Gastroesophageal sphincter (tissue), 3 donors: Measurements from ENCODE around the gene CYB561A3.

Experiments used
- POLR2A ChIP-seq, 2 donors: fragments of 450-650 bp; IDR thresholded peaks; one replicate each; pipeline ENCODE4 v1.6.1; 2017; ENCODE audit warnings: antibody characterized with exemption in 2 of 2, mild to moderate bottlenecking in 2 of 2, moderate library complexity in 1 of 2
- TF ChIP-seq, protein P1 (sequence below), 4 experiments: fragments of 200-600 bp in 2 of 4; fragments of 450-650 bp in 2 of 4; sonication (generic) in 1 of 4; IDR thresholded peaks; one replicate each; pipeline ENCODE4 v1.5.1; 2017 to 2019; ENCODE audit warnings: antibody characterized with exemption in 4 of 4, mild to moderate bottlenecking in 2 of 4, moderate library complexity in 2 of 4

DNA sequence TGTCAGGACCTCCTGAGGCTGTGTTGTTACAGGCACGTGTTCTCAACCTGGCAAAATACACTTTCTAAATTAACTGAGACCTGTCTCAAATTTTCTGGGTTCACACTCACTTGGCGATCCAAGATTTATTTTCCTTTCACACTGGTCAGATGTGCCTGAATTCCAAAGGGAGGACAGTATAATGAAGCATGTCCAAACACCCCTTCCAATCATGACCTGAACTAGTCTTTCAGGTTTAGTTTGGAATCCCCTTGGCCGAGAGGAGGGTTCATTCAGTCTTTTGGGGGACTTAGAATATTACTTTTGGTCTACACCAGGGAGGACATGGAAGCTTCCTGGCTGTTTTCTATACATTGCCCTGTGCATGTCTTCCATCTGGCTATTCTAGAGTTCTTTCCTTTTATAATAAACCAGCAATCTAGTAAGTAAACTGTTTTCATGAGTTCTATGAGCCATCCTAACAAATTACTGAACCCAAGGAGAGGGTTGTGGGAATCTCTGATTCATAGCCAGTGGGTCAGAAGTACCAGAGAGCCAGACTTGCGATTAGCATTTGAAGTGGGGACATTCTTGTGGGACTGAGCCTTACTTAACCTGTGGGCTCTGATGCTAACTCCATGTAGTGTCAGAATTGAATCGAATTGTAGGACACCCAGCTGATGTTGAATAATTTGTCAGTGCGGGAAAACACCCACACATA lies 15.9 kb upstream of the CYB561A3 start:
- TF ChIP-seq, protein P1, sequence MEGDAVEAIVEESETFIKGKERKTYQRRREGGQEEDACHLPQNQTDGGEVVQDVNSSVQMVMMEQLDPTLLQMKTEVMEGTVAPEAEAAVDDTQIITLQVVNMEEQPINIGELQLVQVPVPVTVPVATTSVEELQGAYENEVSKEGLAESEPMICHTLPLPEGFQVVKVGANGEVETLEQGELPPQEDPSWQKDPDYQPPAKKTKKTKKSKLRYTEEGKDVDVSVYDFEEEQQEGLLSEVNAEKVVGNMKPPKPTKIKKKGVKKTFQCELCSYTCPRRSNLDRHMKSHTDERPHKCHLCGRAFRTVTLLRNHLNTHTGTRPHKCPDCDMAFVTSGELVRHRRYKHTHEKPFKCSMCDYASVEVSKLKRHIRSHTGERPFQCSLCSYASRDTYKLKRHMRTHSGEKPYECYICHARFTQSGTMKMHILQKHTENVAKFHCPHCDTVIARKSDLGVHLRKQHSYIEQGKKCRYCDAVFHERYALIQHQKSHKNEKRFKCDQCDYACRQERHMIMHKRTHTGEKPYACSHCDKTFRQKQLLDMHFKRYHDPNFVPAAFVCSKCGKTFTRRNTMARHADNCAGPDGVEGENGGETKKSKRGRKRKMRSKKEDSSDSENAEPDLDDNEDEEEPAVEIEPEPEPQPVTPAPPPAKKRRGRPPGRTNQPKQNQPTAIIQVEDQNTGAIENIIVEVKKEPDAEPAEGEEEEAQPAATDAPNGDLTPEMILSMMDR (IDR thresholded peaks at IDR 0.05) = no peak
- TF ChIP-seq POLR2A (IDR thresholded peaks at IDR 0.05) = no peak
